Neural cell (in vitro differentiated cells): ENCODE results near the gene COL19A1.

Experiments used
- CTCF ChIP-seq: fragments of 450-650 bp; IDR thresholded peaks from 2 replicates; pipeline ENCODE4 v1.5.1; 2014; ENCODE audit warnings: antibody characterized with exemption, mild to moderate bottlenecking, moderate library complexity; ENCODE audit not compliant: poor library complexity, severe bottlenecking
- EZH2 ChIP-seq: fragments of 200-600, 300-800 bp; shearing (Covaris generic), sonication (generic); IDR thresholded peaks from 2 replicates; pipeline ENCODE4 v1.6.1; 2014; ENCODE audit warnings: antibody characterized with exemption, low read length, borderline replicate concordance, mild to moderate bottlenecking; ENCODE audit not compliant: insufficient read depth, poor library complexity, severe bottlenecking

- no peak for TF ChIP-seq CTCF
- no peak for TF ChIP-seq EZH2
Measured at GRCh38 chr6:69820438-69820837, 45.9 kb upstream of the COL19A1 start.
